Thymus (tissue), 11 donors: ENCODE data around the gene ERBB4. TPM values are rescaled to one million over a fixed set of nuclear protein-coding genes. Genes with fewer than 3 reads are reported as not detected.
"Not testable (repeated sequence)": the region's sequence is repeated elsewhere in the genome, so short reads cannot be mapped to it uniquely, and the experiment has no call there.

Experiments
- DNase-seq, 9 donors: peaks; one replicate each; pipeline ENCODE4 v3.0.0-alpha.2; 2013; ENCODE audit warnings: low spot score in 9 of 9, low read depth in 6 of 9, missing footprints in 1 of 9
- H3K27ac ChIP-seq, 2 donors: one replicate each; pipeline ENCODE4 v1.5.1; 2013; ENCODE audit warnings: control low read depth in 1 of 2, low read depth in 1 of 2, low read length in 1 of 2, mild to moderate bottlenecking in 1 of 2, moderate library complexity in 1 of 2
- H3K27me3 ChIP-seq, 2 donors: one replicate each; pipeline ENCODE4 v1.5.1; 2013; ENCODE audit warnings: low read length in 1 of 2; ENCODE audit not compliant: control insufficient read depth in 2 of 2, insufficient read depth in 1 of 2
- H3K36me3 ChIP-seq, 2 donors: one replicate each; pipeline ENCODE4 v1.5.1; 2013; ENCODE audit warnings: low read length in 1 of 2, mild to moderate bottlenecking in 1 of 2, moderate library complexity in 1 of 2; ENCODE audit not compliant: control insufficient read depth in 2 of 2, insufficient read depth in 2 of 2
- H3K4me1 ChIP-seq, 2 donors: one replicate each; pipeline ENCODE4 v1.5.1; 2013; ENCODE audit warnings: low read length in 2 of 2; ENCODE audit not compliant: control insufficient read depth in 2 of 2, insufficient read depth in 2 of 2
- H3K4me3 ChIP-seq, 2 donors: one replicate each; pipeline ENCODE4 v1.5.1; 2013; ENCODE audit warnings: low read length in 2 of 2, control low read depth in 1 of 2, mild to moderate bottlenecking in 1 of 2
- H3K9me3 ChIP-seq, 2 donors: one replicate each; pipeline ENCODE4 v1.5.1; 2013; ENCODE audit warnings: low read length in 1 of 2, mild to moderate bottlenecking in 1 of 2; ENCODE audit not compliant: control insufficient read depth in 2 of 2, insufficient read depth in 1 of 2
- WGBS: extraction: QIAGEN DNeasy Blood & Tissue Kit; methylation state at CpG from one replicate; pipeline ENCODE4 v1.1.7; 2013; 5-methylcytosine and 5-hydroxymethylcytosine counted together
- polyA plus RNA-seq: library from polyadenylated mRNA; stranded (reverse); fragments of 200-250 nt; gene quantifications from one replicate; pipeline ENCODE4 v1.2.3, GENCODE V29; 2013
- total RNA-seq: library from RNA; stranded (reverse); fragments of 120-200 nt; gene quantifications from one replicate; pipeline ENCODE4 v1.2.4, GENCODE V29; 2013
- donor health status: healthy.

ERBB4 gene
- total and polyA plus RNA-seq, 2 donors = 0.16 to 0.19 TPM

DNA sequence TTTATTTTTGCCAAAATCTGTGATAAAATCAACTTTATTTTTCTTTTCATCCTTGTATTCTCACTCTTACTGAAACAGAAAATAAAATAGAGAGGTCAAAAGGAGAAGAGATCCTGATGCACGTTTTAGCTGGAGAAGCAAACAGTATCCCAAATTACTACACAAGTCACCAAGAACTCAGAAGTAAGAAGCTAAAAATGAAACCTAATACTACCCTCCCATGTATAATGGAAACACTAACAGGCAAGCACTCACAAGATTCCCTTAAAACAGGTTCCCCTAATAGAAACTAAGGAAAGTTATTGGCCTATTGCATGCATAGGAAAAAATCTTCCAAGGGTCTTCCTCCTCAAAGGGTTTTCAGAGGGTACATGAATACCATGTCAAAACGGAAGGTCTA, 927.0 kb downstream of the ERBB4 start:
- no peak for DNase-seq
- Histone ChIP-seq H3K4me3 (no peak overlapping the region), H3K27ac (no peak overlapping the region), H3K4me1 (no peaks in the 10 kb centered on the region), H3K27me3 (no peaks in the 10 kb centered on the region), H3K36me3 (no peaks in the 10 kb centered on the region), H3K9me3 (no peaks in the 10 kb centered on the region)
- WGBS = 86% methylated on average over 2 of the region's 2 CpGs

DNA sequence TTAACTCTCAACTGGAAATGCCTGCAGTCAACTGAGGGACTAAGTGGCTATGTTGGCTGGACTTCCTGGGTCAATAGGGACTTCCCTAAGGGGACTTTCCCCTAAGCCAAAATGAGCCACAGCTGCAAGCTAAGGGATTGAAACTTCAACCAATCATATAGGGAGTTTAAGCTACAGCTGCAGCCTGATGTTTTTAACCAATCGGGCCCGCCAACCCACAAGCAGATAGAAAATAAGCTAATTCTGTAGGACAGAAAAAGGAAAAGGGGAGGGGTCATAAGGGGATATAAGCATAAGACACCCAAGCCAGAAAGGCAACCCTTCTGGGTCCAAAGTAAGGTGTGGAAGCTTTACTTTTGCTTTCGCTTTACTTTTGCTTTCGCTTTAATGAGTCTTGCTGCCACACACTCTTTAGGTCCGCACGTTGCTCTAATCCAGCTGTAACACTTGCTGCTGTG, 927.5 kb downstream of the ERBB4 start:
- Histone ChIP-seq H3K4me3 (no peak overlapping the region), H3K9me3 (no peaks in the 10 kb centered on the region), H3K4me1 (no peaks in the 10 kb centered on the region), H3K27ac (no peak overlapping the region), H3K36me3 (no peaks in the 10 kb centered on the region), H3K27me3 (no peaks in the 10 kb centered on the region)
- 78% methylated on average over 6 of the region's 6 CpGs for WGBS
- peak in 5 of 9 donors; percentile 4 to 62 (median 12) for DNase-seq

DNA sequence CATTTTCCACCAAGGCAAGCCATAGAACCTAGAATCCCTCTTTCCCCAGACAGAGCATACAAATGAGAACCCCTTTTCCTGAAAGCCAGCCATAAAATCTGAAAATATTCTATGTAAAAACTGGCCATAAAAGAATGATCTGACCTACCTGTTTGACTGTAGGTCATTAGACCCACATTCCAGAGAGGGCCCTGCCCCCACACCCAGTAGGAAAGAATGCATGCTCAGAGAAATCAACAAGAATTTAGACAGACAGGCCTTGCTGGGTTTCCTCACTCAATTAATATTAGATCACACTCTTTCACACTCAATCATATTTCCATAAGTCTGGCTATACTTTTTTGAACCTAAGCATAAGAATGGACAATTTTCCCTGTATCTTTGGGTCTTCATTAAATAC, 929.5 kb downstream of the ERBB4 start:
- Histone ChIP-seq H3K4me3 (no peak overlapping the region), H3K4me1 (no peaks in the 10 kb centered on the region), H3K27me3 (no peaks in the 10 kb centered on the region), H3K36me3 (no peaks in the 10 kb centered on the region), H3K9me3 (no peaks in the 10 kb centered on the region), H3K27ac (no peak overlapping the region)
- no peak for DNase-seq

DNA sequence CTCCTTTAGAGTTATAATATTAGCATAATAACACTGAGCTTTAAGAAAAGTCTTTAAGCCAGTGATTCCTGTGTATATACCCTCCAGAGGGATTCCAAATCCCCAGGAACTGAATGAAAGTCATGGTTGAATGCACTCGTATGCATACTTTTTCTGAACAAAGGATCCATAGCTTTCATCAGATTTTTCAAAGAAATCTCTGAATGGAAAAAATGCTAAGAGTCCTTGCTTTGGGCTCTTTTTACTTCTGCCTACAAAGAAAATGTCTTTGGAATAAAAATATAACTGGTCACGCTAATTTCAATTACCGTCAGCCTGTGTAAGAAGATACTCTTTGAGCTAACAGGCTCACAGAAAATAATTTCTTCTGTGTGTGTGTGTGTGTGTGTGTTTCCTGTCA, 939.5 kb downstream of the ERBB4 start:
- H3K4me3 ChIP-seq = no peak overlapping the region
- H3K4me1 ChIP-seq = no peaks in the 10 kb centered on the region
- 93% methylated on average over 3 of the region's 3 CpGs for WGBS
- no peaks in the 10 kb centered on the region for H3K27me3 ChIP-seq
- H3K36me3 ChIP-seq = no peaks in the 10 kb centered on the region
- H3K27ac ChIP-seq = no peak overlapping the region
- no peaks in the 10 kb centered on the region for H3K9me3 ChIP-seq
- DNase-seq = no peak

DNA sequence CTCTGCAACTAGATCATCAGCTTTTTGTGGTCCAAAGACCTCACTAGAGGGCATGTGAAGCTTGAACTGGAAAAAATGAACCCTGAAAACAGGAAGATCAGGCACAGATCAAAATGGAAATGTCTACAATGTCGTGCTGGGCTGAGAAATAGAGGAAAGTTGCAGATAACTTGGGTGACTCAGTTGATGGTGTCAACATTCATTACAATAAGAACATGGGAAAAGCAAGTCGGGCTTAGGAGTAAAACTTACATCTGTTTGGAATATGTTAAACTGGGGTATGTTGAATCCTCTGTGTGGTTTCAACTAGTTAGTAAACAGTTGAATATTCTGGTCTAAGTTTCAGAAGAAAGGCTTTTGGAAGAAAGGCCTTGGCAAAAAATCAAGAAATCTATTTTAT, 940.4 kb downstream of the ERBB4 start:
- no peak overlapping the region for H3K27ac ChIP-seq
- no peak overlapping the region for H3K4me3 ChIP-seq
- no peaks in the 10 kb centered on the region for H3K36me3 ChIP-seq
- no peaks in the 10 kb centered on the region for H3K4me1 ChIP-seq
- H3K9me3 ChIP-seq = no peaks in the 10 kb centered on the region
- no peak for DNase-seq
- 78% methylated on average over 2 of the region's 2 CpGs for WGBS
- no peaks in the 10 kb centered on the region for H3K27me3 ChIP-seq

DNA sequence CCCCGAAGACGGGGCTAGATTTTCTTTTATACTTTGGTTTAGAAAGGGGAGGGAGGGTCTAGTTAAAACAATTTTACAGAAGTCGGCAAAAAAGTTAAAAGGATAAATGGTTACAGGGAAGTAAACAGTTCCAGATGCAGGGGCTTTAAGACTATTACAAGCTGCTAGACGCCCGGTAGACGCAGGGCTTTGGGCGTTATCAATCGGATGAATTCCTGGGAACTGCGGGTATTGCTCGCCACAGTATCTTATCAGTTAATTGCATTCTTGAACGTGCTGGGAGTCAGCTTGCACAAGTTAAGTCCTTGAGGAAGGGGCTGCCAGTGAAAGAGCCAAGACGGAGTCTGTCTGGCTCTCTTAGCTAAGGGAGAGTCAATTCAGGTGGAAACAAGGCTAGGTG, 946.6 kb downstream of the ERBB4 start:
- H3K27me3 ChIP-seq, DNase-seq, H3K36me3 ChIP-seq, H3K4me1 ChIP-seq, H3K9me3 ChIP-seq, H3K4me3 ChIP-seq, H3K27ac ChIP-seq: not testable (repeated sequence)
- 64% methylated on average over 12 of the region's 12 CpGs for WGBS

DNA sequence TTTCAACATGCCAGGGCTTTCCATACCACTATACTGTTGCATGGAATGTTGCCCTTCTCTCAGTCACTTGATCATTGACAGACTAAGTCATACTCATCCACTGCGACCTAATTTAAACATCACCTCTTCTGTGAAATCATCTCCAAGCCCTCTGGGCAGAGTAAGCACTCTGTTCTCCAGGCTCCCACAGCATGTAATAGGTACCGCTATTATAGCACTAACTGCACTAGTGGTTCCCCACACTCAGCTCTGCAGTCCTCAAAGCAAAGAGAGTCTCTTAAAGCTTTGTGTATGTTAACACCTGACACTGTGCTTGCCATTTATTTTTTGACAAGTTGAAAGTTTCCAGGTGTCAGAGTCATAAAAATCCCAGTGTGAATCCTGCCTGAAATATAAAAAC, 947.2 kb downstream of the ERBB4 start:
- 86% methylated on average over 2 of the region's 2 CpGs for WGBS
- Histone ChIP-seq H3K27ac (no peak overlapping the region), H3K9me3 (no peaks in the 10 kb centered on the region), H3K4me1 (no peaks in the 10 kb centered on the region), H3K36me3 (no peaks in the 10 kb centered on the region), H3K4me3 (no peak overlapping the region), H3K27me3 (no peaks in the 10 kb centered on the region)
- no peak for DNase-seq

DNA sequence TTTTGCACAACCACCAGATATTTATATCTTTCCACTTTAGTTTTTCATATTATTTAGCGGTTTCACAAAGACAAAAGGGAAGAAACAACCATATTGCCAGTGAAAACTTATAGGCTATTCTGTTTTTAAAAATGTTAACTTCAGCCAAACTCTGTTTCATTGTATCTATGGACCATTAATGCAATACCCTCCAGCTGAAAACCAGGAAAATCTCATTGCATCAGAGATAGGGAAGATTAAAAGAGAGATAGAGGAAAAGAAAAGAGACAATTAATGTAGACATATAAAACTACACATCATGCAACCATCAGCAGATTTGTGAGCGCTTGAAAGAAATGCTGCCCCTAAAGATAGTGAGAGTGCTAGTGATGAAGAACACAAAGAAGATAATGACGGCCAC, 970.2 kb downstream of the ERBB4 start:
- WGBS = 96% methylated on average over 3 of the region's 3 CpGs
- H3K4me1 ChIP-seq = no peaks in the 10 kb centered on the region
- no peak overlapping the region for H3K27ac ChIP-seq
- H3K4me3 ChIP-seq = no peak overlapping the region
- no peaks in the 10 kb centered on the region for H3K9me3 ChIP-seq
- no peaks in the 10 kb centered on the region for H3K27me3 ChIP-seq
- H3K36me3 ChIP-seq = no peaks in the 10 kb centered on the region
- no peak for DNase-seq

DNA sequence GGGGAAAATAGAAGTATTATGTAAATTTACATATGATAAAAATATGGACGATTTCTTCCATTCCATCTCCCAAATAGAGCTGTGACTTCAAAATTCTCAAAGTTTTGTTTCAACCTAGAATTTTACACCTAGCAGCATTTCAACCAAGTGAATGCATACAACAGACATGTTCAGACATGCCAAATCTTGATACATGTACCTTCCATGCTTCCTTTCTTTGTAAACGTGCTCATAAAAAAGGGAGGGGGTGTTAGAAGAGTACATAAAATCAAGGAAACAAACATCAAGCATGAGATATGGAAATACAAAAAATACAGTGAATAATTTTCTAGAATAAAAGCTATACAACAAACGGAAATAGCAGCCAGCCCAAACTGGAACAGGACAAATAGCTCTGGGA, 974.2 kb downstream of the ERBB4 start:
- DNase-seq = no peak
- H3K9me3 ChIP-seq = no peaks in the 10 kb centered on the region
- H3K27ac ChIP-seq = no peak overlapping the region
- WGBS = 92% methylated on average over 3 of the region's 3 CpGs
- no peaks in the 10 kb centered on the region for H3K4me1 ChIP-seq
- H3K27me3 ChIP-seq = no peaks in the 10 kb centered on the region
- no peak overlapping the region for H3K4me3 ChIP-seq
- no peaks in the 10 kb centered on the region for H3K36me3 ChIP-seq

DNA sequence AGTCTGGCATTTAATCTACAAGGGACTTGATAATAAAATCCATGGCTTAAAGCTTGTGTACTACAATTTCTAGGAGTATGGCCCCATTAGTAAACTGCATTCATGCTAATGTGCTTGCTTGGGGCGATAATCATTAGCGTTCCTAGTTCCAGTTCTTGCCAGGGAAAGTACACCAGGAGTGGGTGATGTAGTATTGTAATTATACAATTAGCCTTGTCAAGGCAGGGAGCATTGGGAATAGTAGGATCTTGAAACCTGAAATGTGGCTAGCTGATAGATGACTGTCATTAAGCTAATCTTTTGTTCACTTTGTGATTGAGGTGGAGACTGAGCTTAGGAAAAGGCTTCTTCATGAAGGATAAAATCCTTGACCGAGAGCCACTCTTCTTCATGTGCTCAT, 993.0 kb downstream of the ERBB4 start:
- no peak for DNase-seq
- no peak overlapping the region for H3K27ac ChIP-seq
- H3K4me3 ChIP-seq = no peak overlapping the region
- H3K36me3 ChIP-seq = no peaks in the 10 kb centered on the region
- H3K4me1 ChIP-seq = no peaks in the 10 kb centered on the region
- WGBS = 98% methylated on average over 3 of the region's 3 CpGs
- no peaks in the 10 kb centered on the region for H3K9me3 ChIP-seq
- H3K27me3 ChIP-seq = no peaks in the 10 kb centered on the region
